NB4 (cell line): ENCODE measurements around the gene CCP110.

Experiments
- CTCF ChIP-seq: IDR thresholded peaks from one replicate; pipeline ENCODE4 v1.5.1; 2012; ENCODE audit warnings: low read depth, low read length
- POLR2A ChIP-seq: IDR thresholded peaks from 2 replicates; pipeline ENCODE4 v1.6.1; 2011; ENCODE audit warnings: mild to moderate bottlenecking; ENCODE audit not compliant: insufficient read length; ENCODE audit errors: extremely low read depth

- TF ChIP-seq CTCF (no peak), POLR2A (no peak)
These were observed 43.8 kb downstream of the CCP110 start for GRCh38 chr16:19567560-19567959.
